ENCODE results near the gene BEAN1. TPM values are rescaled to one million over a fixed set of nuclear protein-coding genes. Genes with fewer than 3 reads are reported as not detected.
"Not testable (repeated sequence)": the region's sequence is repeated elsewhere in the genome, so short reads cannot be mapped to it uniquely, and the experiment has no call there.

The BEAN1 gene
- total RNA-seq, 1 donor: not detected

GRCh38 chr16:66458853-66459252 lies 31.8 kb downstream of the BEAN1 start:
- Histone ChIP-seq H3K9me3 (ENCODE audit: low read depth, low read length) (no peaks in the 10 kb centered on the region), H3K4me3 (ENCODE audit: low read length) (no peak overlapping the region)

GRCh38 chr16:66459878-66460277 lies 32.8 kb downstream of the BEAN1 start:
- no peaks in the 10 kb centered on the region for H3K4me1 ChIP-seq (ENCODE audit: insufficient read depth, low read length)

More at GRCh38 chr16:66458853-66459252, 31.8 kb downstream of the BEAN1 start:
- no peaks in the 10 kb centered on the region for H3K4me1 ChIP-seq (ENCODE audit: insufficient read depth, low read length)
- H3K27me3 ChIP-seq (ENCODE audit: insufficient read depth, low read length): peaks cover 8% of the 10 kb centered on the region

GRCh38 chr16:66460703-66461102 lies 33.6 kb downstream of the BEAN1 start:
- no peak overlapping the region for H3K4me3 ChIP-seq (ENCODE audit: low read length)
- H3K4me1 ChIP-seq (ENCODE audit: insufficient read depth, low read length): no peaks in the 10 kb centered on the region
- no peaks in the 10 kb centered on the region for H3K9me3 ChIP-seq (ENCODE audit: low read depth, low read length)
- H3K27me3 ChIP-seq (ENCODE audit: insufficient read depth, low read length): peaks cover 12% of the 10 kb centered on the region

More at GRCh38 chr16:66459878-66460277, 32.8 kb downstream of the BEAN1 start:
- no peaks in the 10 kb centered on the region for H3K9me3 ChIP-seq (ENCODE audit: low read depth, low read length)
- H3K4me3 ChIP-seq (ENCODE audit: low read length): no peak overlapping the region
- H3K27me3 ChIP-seq (ENCODE audit: insufficient read depth, low read length): peaks cover 12% of the 10 kb centered on the region

- Histone ChIP-seq H3K27me3 (ENCODE audit: insufficient read depth, low read length) (peaks cover 16% of the 10 kb centered on the region), H3K4me1 (ENCODE audit: insufficient read depth, low read length) (no peaks in the 10 kb centered on the region), H3K9me3 (ENCODE audit: low read depth, low read length) (no peaks in the 10 kb centered on the region), H3K4me3 (ENCODE audit: low read length) (no peak overlapping the region)
Observed at GRCh38 chr16:66462912-66463311, 35.8 kb downstream of the BEAN1 start.

- not testable (repeated sequence) for H3K4me1 ChIP-seq (ENCODE audit: insufficient read depth, low read length); H3K4me3 ChIP-seq (ENCODE audit: low read length); H3K9me3 ChIP-seq (ENCODE audit: low read depth, low read length)
- H3K27me3 ChIP-seq (ENCODE audit: insufficient read depth, low read length): peaks cover 11% of the 10 kb centered on the region
Observed at GRCh38 chr16:66465946-66466345, 38.9 kb downstream of the BEAN1 start.

- H3K4me1 ChIP-seq (ENCODE audit: insufficient read depth, low read length); H3K9me3 ChIP-seq (ENCODE audit: low read depth, low read length); H3K4me3 ChIP-seq (ENCODE audit: low read length): not testable (repeated sequence)
- peaks cover 11% of the 10 kb centered on the region for H3K27me3 ChIP-seq (ENCODE audit: insufficient read depth, low read length)
Observed at GRCh38 chr16:66466636-66467035, 39.5 kb downstream of the BEAN1 start.

GRCh38 chr16:66467611-66468010 lies 40.5 kb downstream of the BEAN1 start:
- H3K9me3 ChIP-seq (ENCODE audit: low read depth, low read length): no peaks in the 10 kb centered on the region
- H3K27me3 ChIP-seq (ENCODE audit: insufficient read depth, low read length): peaks cover 11% of the 10 kb centered on the region
- H3K4me1 ChIP-seq (ENCODE audit: insufficient read depth, low read length): no peaks in the 10 kb centered on the region
- H3K4me3 ChIP-seq (ENCODE audit: low read length): no peak overlapping the region

GRCh38 chr16:66468321-66468965 lies 41.3 kb downstream of the BEAN1 start:
- Histone ChIP-seq H3K4me1 (ENCODE audit: insufficient read depth, low read length) (no peaks in the 10 kb centered on the region), H3K27me3 (ENCODE audit: insufficient read depth, low read length) (peaks cover 8% of the 10 kb centered on the region), H3K4me3 (ENCODE audit: low read length) (no peak overlapping the region), H3K9me3 (ENCODE audit: low read depth, low read length) (no peaks in the 10 kb centered on the region)

- Histone ChIP-seq H3K27me3 (ENCODE audit: insufficient read depth, low read length) (peaks cover 4% of the 10 kb centered on the region), H3K4me1 (ENCODE audit: insufficient read depth, low read length) (peaks cover 7% of the 10 kb centered on the region), H3K9me3 (ENCODE audit: low read depth, low read length) (no peaks in the 10 kb centered on the region), H3K4me3 (ENCODE audit: low read length) (no peak overlapping the region)
Observed at GRCh38 chr16:66469291-66469946, 42.3 kb downstream of the BEAN1 start.

GRCh38 chr16:66469947-66470546 lies 43.0 kb downstream of the BEAN1 start:
- Histone ChIP-seq H3K27me3 (ENCODE audit: insufficient read depth, low read length) (peaks cover 4% of the 10 kb centered on the region), H3K9me3 (ENCODE audit: low read depth, low read length) (no peaks in the 10 kb centered on the region), H3K4me1 (ENCODE audit: insufficient read depth, low read length) (peaks cover 11% of the 10 kb centered on the region), H3K4me3 (ENCODE audit: low read length) (no peak overlapping the region)

- peaks cover 4% of the 10 kb centered on the region for H3K27me3 ChIP-seq (ENCODE audit: insufficient read depth, low read length)
- H3K4me3 ChIP-seq (ENCODE audit: low read length): no peak overlapping the region
- H3K4me1 ChIP-seq (ENCODE audit: insufficient read depth, low read length): peaks cover 15% of the 10 kb centered on the region
- no peaks in the 10 kb centered on the region for H3K9me3 ChIP-seq (ENCODE audit: low read depth, low read length)
Observed at GRCh38 chr16:66470556-66470955, 43.5 kb downstream of the BEAN1 start.

GRCh38 chr16:66471264-66471663 lies 44.2 kb downstream of the BEAN1 start:
- H3K4me1 ChIP-seq (ENCODE audit: insufficient read depth, low read length): peaks cover 15% of the 10 kb centered on the region
- H3K9me3 ChIP-seq (ENCODE audit: low read depth, low read length): no peaks in the 10 kb centered on the region
- no peak overlapping the region for H3K4me3 ChIP-seq (ENCODE audit: low read length)
- peaks cover 1% of the 10 kb centered on the region for H3K27me3 ChIP-seq (ENCODE audit: insufficient read depth, low read length)

GRCh38 chr16:66471716-66472393 lies 44.8 kb downstream of the BEAN1 start:
- no peaks in the 10 kb centered on the region for H3K27me3 ChIP-seq (ENCODE audit: insufficient read depth, low read length)

GRCh38 chr16:66473051-66473571 lies 46.0 kb downstream of the BEAN1 start:
- Histone ChIP-seq H3K9me3 (ENCODE audit: low read depth, low read length) (no peaks in the 10 kb centered on the region), H3K27me3 (ENCODE audit: insufficient read depth, low read length) (no peaks in the 10 kb centered on the region), H3K4me1 (ENCODE audit: insufficient read depth, low read length) (peaks cover 17% of the 10 kb centered on the region), H3K4me3 (ENCODE audit: low read length) (no peak overlapping the region)

More at GRCh38 chr16:66471716-66472393, 44.8 kb downstream of the BEAN1 start:
- Histone ChIP-seq H3K4me1 (ENCODE audit: insufficient read depth, low read length) (peaks cover 15% of the 10 kb centered on the region), H3K4me3 (ENCODE audit: low read length) (no peak overlapping the region), H3K9me3 (ENCODE audit: low read depth, low read length) (no peaks in the 10 kb centered on the region)
